SJCRH30 (cell line): ENCODE measurements around the gene DGKK. TPM values are rescaled to one million over a fixed set of nuclear protein-coding genes. Genes with fewer than 3 reads are reported as not detected.
"Not testable (repeated sequence)": the region's sequence is repeated elsewhere in the genome, so short reads cannot be mapped to it uniquely, and the experiment has no call there.

Experiments used
- DNase-seq, 2 experiments: peaks; one replicate each; pipeline ENCODE4 v3.0.0-alpha.2; 2015 to 2020
- H3K27ac ChIP-seq: fragments of 250-450 bp; sonication (Bioruptor Pico); 2 replicates; pipeline ENCODE4 v1.5.1; 2020; ENCODE audit warnings: mild to moderate bottlenecking, moderate library complexity
- H3K27me3 ChIP-seq: fragments of 250-450 bp; sonication (Bioruptor Pico); 2 replicates; pipeline ENCODE4 v1.5.1; 2020; ENCODE audit warnings: mild to moderate bottlenecking, moderate library complexity
- H3K36me3 ChIP-seq: fragments of 250-450 bp; sonication (Bioruptor Pico); 2 replicates; pipeline ENCODE4 v1.5.1; 2020; ENCODE audit warnings: mild to moderate bottlenecking, moderate library complexity
- H3K4me1 ChIP-seq: fragments of 250-450 bp; sonication (Bioruptor Pico); 2 replicates; pipeline ENCODE4 v1.5.1; 2020; ENCODE audit warnings: mild to moderate bottlenecking, moderate library complexity
- H3K4me3 ChIP-seq: fragments of 250-450 bp; sonication (Bioruptor Pico); 2 replicates; pipeline ENCODE4 v1.5.1; 2020; ENCODE audit warnings: mild to moderate bottlenecking, moderate library complexity
- H3K9me3 ChIP-seq: fragments of 250-450 bp; sonication (Bioruptor Pico); replicated peaks from 2 replicates; pipeline ENCODE4 v1.5.1; 2020; ENCODE audit warnings: mild to moderate bottlenecking, moderate library complexity
- total RNA-seq: library from RNA; depleted of rRNA; stranded (reverse); fragments of >200 nt; shearing (Covaris generic); gene quantifications from 2 replicates; pipeline ENCODE4 v1.2.3, GENCODE V29; 2014

The DGKK gene
- total RNA-seq, 1 experiment from 2014 or later = not detected

GRCh38 chrX:50381729-50382415 lies 88.8 kb downstream of the DGKK start:
- Histone ChIP-seq H3K9me3 (no peaks in the 10 kb centered on the region), H3K27ac (no peak overlapping the region), H3K36me3 (no peaks in the 10 kb centered on the region), H3K4me3 (no peak overlapping the region), H3K4me1 (no peaks in the 10 kb centered on the region), H3K27me3 (no peaks in the 10 kb centered on the region)
- no peak for DNase-seq

DNA sequence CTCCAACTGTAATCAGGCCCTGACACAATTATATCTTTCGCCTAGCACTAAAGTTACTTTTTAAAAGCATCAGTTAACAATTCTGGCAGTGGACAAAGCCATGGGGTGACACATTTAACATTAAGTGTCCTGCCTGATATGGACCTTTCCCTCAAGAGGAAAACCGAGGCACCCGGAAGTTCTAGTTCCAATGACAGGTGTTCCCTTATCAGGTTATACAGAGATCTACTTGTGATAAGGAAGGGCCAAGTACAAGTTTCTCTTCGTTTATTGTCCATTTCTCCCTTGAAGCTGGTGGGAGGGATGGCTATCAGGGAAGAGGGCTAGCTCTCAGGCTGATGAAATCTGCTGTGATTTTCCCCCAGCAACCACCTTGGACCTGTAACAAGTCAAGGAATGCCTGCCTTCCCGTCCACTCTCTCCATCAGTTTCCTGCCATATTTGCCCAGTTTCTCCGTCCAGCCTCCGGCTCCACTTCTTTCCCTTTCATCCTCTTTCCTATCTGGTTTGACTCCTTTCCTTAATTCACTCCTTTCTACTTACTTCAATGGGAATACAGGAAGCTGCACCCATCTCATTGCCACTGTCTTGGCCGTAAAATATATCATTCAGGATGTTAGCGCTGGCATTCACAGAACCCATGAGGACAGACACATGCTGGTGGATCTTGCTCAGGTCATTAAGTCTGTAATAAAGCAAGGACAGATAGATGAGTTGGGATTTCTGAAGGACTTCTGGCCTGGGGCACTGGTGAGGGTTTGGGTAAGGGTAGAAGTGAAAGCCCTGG lies 95.0 kb downstream of the DGKK start:
- H3K4me1 ChIP-seq = no peaks in the 10 kb centered on the region
- no peaks in the 10 kb centered on the region for H3K9me3 ChIP-seq
- DNase-seq = no peak
- H3K36me3 ChIP-seq = no peaks in the 10 kb centered on the region
- H3K4me3 ChIP-seq = no peak overlapping the region
- no peaks in the 10 kb centered on the region for H3K27me3 ChIP-seq
- H3K27ac ChIP-seq = no peak overlapping the region

- no peaks in the 10 kb centered on the region for H3K36me3 ChIP-seq
- no peaks in the 10 kb centered on the region for H3K9me3 ChIP-seq
- H3K4me3 ChIP-seq = no peak overlapping the region
- H3K27ac ChIP-seq = no peak overlapping the region
- DNase-seq = no peak
- no peaks in the 10 kb centered on the region for H3K27me3 ChIP-seq
- no peaks in the 10 kb centered on the region for H3K4me1 ChIP-seq
Observed at GRCh38 chrX:50372966-50373365, 97.7 kb downstream of the DGKK start.

DNA sequence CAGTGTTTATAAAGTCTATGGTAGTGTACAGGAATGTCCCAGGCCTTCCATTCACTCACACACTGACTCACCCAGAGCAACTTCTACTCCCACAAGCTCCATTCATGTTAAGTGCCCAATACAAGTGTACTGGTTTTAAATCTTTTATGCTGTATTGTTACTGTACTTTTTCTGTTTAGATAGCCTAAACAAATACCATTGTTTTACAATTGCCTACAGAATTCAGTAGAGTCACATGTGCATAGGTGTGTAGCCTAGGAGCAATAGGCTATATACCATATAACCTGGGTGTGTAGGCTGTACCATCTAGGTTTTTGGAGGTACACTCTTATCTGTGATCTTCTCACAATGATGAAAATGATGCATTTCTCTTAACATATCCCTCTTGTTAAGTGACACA lies 126.7 kb downstream of the DGKK start:
- H3K27me3 ChIP-seq = no peaks in the 10 kb centered on the region
- no peaks in the 10 kb centered on the region for H3K9me3 ChIP-seq
- no peak for DNase-seq
- H3K27ac ChIP-seq = no peak overlapping the region
- no peaks in the 10 kb centered on the region for H3K4me1 ChIP-seq
- H3K4me3 ChIP-seq = no peak overlapping the region
- H3K36me3 ChIP-seq = no peaks in the 10 kb centered on the region

- no peak for DNase-seq
- Histone ChIP-seq H3K36me3 (no peaks in the 10 kb centered on the region), H3K27ac (no peak overlapping the region), H3K27me3 (no peaks in the 10 kb centered on the region), H3K9me3 (no peaks in the 10 kb centered on the region), H3K4me3 (no peak overlapping the region), H3K4me1 (no peaks in the 10 kb centered on the region)
Observed at GRCh38 chrX:50333308-50333707, 137.3 kb downstream of the DGKK start.

GRCh38 chrX:50332668-50333067 lies 138.0 kb downstream of the DGKK start:
- H3K27me3 ChIP-seq, H3K4me1 ChIP-seq, H3K4me3 ChIP-seq, H3K27ac ChIP-seq, H3K9me3 ChIP-seq, H3K36me3 ChIP-seq: not testable (repeated sequence)
- peak in 1 of 2 experiments; percentile 0 for DNase-seq

- no peak overlapping the region for H3K27ac ChIP-seq
- H3K9me3 ChIP-seq = no peaks in the 10 kb centered on the region
- no peaks in the 10 kb centered on the region for H3K36me3 ChIP-seq
- no peaks in the 10 kb centered on the region for H3K4me1 ChIP-seq
- no peak for DNase-seq
- H3K27me3 ChIP-seq = no peaks in the 10 kb centered on the region
- no peak overlapping the region for H3K4me3 ChIP-seq
Observed at GRCh38 chrX:50327235-50327634, 143.4 kb downstream of the DGKK start.
